GDM1 (cell line): ENCODE measurements around the gene HEPHL1.
"Not testable (repeated sequence)": the region's sequence is repeated elsewhere in the genome, so short reads cannot be mapped to it uniquely, and the experiment has no call there.

Experiments used
- DNase-seq: peaks from one replicate; lab custom pipeline; 2025; lab: John Stamatoyannopoulos, UW

Gene HEPHL1

DNA sequence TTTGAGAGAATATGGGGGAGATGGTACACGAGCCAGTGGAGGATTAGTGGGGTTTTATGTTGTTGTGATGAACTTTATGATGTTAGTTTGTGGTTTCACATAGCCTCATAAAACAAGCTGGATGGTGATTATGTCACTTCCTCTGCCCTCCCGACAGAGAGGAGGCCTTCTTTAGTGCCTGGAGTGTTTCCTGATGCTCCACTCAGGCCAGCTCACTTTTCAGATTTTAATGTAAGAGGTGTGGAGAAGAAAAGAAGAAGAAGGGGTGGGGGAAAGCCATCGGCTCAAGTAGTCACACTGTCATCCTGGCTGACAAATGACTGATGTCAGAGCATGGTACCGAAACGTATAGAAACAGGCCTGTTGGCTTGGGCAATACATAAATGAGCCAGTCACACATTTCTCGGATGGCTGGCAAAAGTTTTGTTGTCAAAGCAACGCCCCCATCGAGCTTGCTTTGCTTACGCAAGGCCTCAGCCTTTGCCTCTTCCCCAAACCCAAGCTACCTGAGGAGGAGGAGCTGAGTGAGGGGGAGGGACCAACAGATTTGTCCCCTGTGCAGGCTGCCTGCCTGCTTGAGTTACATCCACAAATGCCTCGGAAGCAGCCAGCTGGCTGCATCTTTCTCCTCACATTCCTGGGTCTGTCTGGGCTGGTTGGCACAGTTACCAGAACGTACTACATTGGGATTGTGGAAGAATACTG, at the start of gene HEPHL1:
Gene HEPHL1 (plus strand): TSS at position 578 of the 705 bp plus-strand sequence. CDS start 15 bp downstream, at position 593.
- DNase-seq = no peak

DNA sequence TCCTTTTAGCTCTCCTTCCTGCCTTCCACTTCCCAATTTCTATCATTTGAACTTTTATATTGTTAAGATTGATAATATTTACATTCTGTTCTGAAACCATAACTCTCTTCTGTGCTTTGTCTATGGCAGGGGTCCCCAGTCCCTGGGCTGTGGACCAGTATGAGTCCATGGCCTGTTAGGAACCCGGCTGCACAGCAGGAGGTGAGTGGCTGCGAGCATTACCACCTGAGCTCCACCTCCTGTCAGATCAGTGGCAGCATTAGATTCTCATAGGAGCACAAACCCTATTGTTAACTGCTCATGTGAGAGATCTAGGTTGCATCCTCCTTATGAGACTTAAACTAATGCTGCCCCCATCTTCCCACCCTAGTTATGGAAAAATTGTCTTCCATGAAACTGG, 48.4 kb upstream of the HEPHL1 start:
- no peak for DNase-seq

DNA sequence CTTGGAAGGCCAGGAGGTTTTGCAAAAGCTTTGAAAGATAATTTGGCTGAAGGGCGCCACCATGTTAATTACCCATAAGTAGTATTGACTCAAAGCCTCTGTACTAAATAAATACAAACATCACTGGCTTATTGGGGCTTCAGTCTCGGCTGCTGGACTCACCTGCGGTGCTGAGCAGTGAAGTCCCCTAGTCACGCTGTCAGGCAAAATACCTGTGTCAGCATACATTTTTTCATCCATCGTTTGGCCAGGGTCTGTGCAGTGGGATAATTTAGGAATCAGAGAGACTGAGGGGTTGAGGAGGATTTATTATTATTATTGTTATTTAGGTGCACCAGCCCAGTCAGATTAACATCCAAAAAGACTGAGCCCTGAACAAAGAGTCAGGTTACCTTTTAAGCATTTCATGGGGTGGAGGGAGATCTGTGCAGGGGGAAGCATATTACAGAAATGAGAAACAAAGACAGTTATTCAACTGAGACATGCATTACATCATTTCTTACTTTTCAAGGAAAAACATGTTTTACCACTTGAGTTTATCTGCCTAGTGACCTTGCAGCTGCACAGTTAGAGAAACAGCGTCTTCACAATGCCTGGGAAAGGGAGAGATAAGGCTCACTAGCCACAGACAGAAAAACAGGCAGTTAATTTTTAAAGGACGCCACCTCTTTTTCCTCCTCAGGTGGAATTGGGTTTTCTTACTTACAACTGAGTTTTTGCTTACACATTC, 47.7 kb upstream of the HEPHL1 start:
- not testable (repeated sequence) for DNase-seq

DNA sequence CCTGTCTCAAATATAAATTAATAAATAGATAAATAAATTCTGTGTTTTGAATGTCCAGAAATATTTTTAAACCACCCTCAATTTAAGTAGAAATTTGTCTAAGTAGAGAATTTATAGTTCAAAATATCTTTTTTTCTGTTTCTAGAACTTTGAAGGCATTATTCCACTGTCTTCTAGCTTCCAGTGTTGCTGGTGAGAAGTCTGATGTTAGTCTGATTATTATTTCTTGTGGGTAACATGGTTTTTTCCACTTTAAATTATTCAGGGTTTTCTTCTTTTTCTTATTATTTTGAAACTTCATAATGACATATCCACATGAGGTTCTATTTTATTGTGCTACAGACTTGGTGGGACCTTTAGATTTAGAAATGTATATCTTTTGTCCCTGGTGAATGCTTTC, 46.4 kb upstream of the HEPHL1 start:
- no peak for DNase-seq

GRCh38 chr11:93976577-93977254, 44.4 kb upstream of the HEPHL1 start:
- not testable (repeated sequence) for DNase-seq

- DNase-seq = no peak
Measured at GRCh38 chr11:93983542-93984195, 37.5 kb upstream of the HEPHL1 start.

DNA sequence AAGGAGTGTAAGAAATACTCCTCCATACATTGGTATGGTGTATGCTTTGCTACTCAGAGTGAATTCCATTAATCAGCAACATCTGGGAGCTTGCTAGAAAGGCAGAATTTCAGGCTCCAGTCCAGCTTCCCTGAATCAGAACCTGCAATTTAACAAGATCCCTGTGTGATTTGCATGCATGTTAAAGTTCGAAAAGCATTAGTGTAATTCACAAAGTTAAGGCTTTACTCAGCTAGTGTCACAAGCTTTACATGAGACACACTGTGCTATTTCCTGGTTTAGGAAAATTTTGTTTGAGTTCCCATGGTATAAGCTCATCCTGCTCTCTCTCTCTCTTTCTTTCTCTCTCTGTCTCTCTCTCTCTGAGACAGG, 37.0 kb upstream of the HEPHL1 start:
- no peak for DNase-seq

DNA sequence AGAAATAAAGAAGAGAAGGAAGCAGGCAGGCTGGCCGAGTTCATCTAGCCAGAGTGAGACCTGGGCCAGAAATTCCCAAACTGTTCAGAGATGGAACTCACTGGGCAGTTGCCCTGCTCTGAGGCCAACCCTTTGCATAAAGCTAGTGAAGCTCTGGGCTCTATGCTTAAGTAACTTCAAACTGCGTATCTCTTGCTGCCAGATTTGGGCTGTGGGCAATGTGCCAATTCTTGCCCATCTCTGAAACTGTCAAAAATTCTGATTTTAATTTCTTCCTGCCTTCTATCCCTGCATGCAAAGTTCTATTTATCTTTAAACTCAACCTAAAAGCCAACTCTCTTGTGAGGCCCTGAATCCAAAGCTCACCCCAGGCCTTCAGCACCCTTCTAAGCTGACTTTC, 36.2 kb upstream of the HEPHL1 start:
- no peak for DNase-seq

DNA sequence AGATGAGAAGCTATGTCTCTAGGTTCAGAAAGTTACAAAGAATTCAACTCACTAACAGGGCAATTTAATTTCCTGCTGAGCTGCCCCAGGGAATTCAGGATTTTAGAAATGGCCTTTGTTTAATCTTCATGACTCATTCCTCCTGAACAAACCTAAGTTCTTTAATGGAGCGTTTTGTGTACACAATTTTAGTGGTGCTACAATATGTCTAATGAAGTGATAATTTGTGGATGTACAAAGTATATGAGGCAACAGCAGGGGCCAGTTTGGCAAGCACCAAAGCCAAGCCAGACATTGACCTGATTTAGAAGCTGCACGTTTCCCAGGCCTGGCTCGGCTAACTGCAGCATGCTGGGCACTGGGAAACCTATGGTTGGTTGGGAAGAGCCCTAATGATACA, 34.4 kb upstream of the HEPHL1 start:
- DNase-seq = no peak

DNA sequence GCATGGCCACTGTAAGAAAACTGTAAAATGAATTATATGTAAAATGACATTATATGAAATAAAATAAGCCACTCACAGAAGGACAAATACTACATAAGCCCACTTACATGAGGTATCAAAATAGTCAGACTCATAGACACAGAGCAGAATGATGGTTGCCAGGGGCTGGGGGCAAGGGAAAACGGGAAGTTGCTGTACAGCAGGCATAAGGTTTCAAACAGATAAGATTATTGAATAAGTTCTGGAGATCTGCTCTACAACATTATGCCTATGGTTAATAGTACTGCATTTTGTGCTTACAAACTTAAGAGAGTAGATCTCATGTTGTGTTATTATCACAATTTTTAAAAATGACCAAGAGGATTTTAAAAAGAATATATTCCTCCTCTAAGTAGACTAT, 32.7 kb upstream of the HEPHL1 start:
- no peak for DNase-seq

- no peak for DNase-seq
Measured at GRCh38 chr11:93988912-93989311, 32.2 kb upstream of the HEPHL1 start.

- DNase-seq = no peak
Measured at GRCh38 chr11:93993747-93994146, 27.4 kb upstream of the HEPHL1 start.

- no peak for DNase-seq
Measured at GRCh38 chr11:93997741-93998140, 23.4 kb upstream of the HEPHL1 start.

- DNase-seq = no peak
Measured at GRCh38 chr11:94000659-94001058, 20.5 kb upstream of the HEPHL1 start.

DNA sequence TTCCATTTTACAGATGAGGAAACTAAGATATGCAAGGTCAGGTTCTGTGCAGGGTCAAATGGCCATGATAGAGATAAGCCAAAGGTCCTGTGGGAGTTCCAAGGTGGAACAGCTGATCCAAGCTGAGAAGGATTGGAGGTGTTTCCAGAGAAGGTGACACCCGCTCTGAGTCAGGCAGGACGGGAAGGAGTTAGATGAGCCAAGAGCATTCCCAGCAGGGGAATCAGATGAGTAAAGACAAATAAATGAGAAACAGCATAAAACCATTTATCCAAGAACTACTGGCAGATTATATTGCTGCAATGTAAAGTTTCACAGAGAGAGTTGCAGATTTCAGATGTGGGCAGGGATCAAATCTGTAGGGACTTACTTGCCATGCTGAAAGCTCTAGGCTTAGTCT, 18.9 kb upstream of the HEPHL1 start:
- no peak for DNase-seq

GRCh38 chr11:94007426-94007825, 13.7 kb upstream of the HEPHL1 start:
- DNase-seq = no peak

DNA sequence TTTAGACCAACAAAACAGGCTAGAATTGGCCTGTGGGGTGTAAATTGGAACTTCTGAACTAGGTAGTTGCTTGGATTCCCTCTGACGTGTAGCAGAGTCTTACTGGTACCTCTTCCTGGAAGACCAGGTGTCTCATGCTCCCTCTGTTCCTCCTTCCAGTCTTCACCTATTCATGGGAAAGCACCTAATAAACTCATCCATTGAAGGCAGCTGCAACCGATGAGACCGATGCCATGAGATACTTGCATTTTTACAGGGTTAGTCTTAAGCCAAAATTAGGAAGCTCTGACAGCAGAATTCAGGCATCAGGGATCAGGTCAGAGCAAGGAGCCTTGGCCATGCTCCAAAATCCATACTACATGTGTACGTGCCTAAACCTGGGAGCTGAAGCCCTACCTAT, 13.2 kb upstream of the HEPHL1 start:
- DNase-seq = no peak

- no peak for DNase-seq
Measured at GRCh38 chr11:94010136-94010535, 11.0 kb upstream of the HEPHL1 start.

DNA sequence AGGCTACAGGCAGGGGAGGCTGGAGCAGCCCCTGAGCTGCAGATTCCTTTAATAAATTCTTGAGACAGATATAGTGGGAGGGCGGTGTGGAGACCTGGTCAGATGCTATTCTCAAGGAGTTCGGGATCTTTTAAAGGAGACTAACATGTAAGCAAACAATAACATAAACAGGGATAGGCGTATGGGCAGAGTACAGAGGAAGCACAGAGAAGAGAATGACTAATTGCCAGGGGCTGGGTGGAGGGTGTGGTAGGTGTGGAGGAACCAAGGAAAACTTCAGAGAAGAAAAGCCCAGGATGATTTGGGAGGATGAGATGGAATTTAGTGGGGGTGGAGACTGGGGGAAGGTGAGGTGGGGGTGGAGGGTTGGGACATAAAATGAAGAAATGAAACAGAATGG, 9.7 kb upstream of the HEPHL1 start:
- DNase-seq = no peak

DNA sequence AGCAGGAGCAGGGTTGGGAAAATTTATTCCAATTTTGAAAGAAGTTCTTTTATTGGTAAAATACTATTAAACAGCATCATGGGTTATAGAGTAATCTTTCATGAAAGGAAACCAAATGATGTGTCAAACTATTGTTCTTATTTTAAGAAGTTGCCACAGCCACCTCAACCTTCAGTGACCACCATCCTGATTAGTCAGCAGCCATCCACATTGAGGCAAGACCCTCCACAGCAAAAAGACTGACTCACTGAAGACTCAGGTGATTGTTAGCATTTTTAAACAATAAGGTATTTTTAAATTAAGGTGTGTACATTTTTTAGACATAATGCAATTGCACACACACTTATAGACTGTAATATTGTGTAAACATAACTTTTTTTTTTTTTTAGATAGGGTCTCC, 3.7 kb upstream of the HEPHL1 start:
- no peak for DNase-seq

DNA sequence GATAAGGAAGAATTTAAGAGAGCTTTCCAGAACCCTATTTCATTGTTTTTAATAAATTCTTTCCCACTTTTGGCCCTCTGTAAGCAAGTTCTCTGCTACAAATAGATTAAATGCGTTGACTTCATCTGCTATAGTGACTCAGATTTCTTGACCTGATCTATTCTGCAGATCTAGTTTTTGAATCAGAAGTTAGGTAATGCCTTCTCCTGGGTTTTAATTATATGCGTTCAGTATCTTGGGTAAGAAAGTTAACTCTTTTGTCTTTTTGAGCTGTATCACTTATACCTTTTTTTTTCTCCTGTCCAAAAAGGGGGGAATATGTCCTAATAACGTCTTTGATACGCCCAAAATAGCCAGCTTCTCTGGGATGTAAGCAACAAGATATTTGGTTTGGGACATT, 2.4 kb upstream of the HEPHL1 start:
- no peak for DNase-seq

DNA sequence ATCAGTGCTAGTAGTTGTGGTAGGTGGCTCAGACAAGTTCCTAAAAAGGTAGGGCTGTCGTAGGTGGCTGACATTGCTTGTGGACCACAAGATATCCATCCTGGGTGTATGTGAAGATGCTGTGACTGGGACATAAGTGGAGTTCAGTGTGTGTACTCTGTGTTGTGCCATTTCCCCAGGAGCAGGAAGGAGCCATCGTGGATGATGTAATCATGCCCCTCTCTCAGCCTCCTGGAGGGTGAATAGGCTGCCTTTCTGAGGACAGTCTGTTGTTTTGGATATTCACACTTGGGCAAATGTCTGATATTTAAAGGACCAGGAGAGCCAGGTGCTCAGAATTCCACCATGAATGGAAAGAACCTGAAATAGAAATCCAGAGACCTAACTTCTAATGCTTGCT, 2.7 kb downstream of the HEPHL1 start:
- no peak for DNase-seq

DNA sequence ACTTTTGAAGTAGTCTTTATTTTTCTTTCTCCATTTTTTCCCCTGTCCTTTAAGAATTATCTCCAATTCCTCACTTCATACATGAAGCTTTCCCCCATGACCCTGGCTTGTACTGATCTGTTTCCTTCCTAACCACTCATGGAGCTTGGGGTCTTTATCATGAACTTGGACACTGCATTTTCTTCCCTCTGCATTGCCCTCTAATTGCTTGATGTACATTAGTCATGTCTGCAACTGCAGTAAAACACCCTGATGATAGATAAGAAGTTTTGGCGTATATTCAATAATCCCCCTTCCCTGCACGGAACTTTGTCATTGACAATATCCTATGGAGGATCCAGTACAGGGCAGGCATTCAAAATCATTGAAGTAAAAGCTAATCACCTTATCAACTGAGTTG, 3.4 kb downstream of the HEPHL1 start:
- no peak for DNase-seq
